PC-3 (cell line): ENCODE data around the gene HIPK1.

Source experiments
- EZH2 ChIP-seq: fragments of 300-600 bp; sonication (generic); IDR thresholded peaks from one replicate; pipeline ENCODE4 v1.6.1; 2017; ENCODE audit warnings: antibody characterized with exemption, mild to moderate bottlenecking, low read length; ENCODE audit not compliant: unreplicated experiment
- TF ChIP-seq, protein P1 (sequence below): fragments of 300-600 bp; sonication (generic); conservative IDR thresholded peaks from 2 replicates; pipeline ENCODE4 v1.5.1; 2017; ENCODE audit warnings: antibody characterized with exemption, low read depth, mild to moderate bottlenecking, low read length

DNA sequence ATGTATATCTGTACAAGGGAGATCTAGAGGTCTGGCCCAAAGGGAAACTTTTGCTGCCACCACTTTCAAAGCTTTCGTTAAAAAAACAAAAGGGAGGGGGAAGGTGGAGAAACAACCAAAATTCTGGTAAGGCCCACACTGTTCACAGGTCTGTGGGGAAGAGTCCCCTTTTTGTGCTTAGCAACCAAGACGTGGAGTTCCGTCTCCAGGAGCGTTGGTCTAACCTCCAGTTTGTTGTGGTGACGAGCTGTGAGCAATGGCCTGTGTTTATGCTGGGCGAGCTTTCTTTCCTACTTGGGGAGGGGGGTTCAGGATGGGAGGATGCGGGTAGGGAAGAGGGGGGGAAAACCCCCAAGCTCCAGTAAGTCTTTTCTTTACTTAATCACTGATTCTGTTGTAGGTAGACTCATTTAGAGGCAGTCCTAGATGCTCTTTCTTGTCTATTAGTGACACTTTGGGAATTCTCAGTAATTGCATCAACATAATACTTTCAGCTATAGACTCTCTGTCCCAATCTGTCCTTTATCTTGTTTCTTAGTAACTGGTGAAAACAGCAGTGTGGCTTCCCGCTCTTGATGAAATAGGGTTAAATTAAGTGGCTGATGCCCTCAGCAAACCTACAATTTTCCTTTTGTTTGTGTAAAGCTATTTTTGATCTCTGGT lies 1.5 kb downstream of the HIPK1 start:
- TF ChIP-seq, protein P1, sequence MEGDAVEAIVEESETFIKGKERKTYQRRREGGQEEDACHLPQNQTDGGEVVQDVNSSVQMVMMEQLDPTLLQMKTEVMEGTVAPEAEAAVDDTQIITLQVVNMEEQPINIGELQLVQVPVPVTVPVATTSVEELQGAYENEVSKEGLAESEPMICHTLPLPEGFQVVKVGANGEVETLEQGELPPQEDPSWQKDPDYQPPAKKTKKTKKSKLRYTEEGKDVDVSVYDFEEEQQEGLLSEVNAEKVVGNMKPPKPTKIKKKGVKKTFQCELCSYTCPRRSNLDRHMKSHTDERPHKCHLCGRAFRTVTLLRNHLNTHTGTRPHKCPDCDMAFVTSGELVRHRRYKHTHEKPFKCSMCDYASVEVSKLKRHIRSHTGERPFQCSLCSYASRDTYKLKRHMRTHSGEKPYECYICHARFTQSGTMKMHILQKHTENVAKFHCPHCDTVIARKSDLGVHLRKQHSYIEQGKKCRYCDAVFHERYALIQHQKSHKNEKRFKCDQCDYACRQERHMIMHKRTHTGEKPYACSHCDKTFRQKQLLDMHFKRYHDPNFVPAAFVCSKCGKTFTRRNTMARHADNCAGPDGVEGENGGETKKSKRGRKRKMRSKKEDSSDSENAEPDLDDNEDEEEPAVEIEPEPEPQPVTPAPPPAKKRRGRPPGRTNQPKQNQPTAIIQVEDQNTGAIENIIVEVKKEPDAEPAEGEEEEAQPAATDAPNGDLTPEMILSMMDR: no peak
- no peak for TF ChIP-seq EZH2
